Renal pelvis (tissue), 4 donors: ENCODE results near the gene NEGR1. TPM values are rescaled to one million over a fixed set of nuclear protein-coding genes. Genes with fewer than 3 reads are reported as not detected.

Experiments used
- DNase-seq: peaks from one replicate; pipeline ENCODE4 v3.0.0-alpha.2; 2013
- polyA plus RNA-seq, 3 donors: library from polyadenylated mRNA; unstranded; fragments of 120-200 nt; gene quantifications; one replicate each; pipeline ENCODE4 v1.2.1, GENCODE V29; 2013; ENCODE audit not compliant: insufficient read length in 3 of 3

Gene NEGR1
- polyA plus RNA-seq, 3 donors, result 3.3 to 4.8 (median 3.5) TPM

DNA sequence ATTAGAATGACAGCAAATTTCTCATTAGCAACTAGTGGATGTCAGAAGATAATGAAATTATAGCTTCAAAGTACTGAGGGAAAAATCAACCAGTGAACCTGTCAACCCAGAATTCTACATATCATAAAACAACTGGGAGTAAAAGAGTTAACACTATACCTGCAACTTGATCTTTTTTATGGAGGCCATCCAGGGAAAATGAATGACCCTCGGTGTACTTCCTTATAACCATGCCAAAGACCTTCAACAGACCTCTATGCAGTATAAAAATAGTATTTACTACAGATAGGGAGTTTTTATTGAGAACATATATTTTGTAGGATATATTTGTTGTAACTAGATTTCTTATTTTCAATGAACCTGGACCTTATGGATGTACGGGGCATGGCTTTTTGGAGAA, 809.0 kb downstream of the NEGR1 start:
- no peak for DNase-seq

DNA sequence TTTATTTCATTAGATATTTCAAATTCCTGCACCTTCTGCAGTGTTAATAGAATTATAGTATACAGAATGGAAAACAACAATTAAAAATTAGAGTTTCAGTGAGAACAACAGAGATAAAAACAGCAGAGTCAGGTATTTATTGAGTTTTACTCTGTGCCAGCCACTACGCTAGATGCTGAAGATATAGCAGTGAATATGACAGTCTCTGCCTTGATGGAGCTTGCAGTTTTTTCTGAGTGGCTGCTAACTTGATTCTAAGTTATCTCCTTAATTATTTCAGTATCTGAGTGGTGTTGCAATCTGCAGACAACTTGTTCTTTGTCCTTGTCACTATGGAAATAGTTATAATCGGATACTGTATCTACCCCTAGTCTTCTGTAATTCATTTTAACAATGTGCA, 817.2 kb downstream of the NEGR1 start:
- DNase-seq, result no peak

- DNase-seq, result no peak
These were observed 818.3 kb downstream of the NEGR1 start for GRCh38 chr1:71464016-71464415.

DNA sequence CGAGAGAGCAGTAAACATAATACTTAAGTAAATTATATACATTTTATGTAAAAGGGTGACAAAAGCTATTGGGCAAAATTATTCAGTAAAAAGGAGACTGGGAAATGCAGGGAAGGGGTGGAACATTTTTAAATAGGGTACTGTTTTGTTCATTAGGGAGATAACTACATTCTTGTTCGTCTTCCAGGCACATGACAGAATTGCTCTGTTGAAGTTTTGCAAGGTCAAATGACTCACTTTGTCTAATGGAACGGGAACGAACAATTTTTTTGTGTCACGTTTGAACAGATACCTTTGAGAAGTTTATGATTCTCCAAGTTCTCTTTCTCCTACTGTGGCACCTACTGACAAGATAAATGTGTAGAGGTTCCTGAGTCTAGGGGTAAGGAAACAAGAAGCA, 819.2 kb downstream of the NEGR1 start:
- no peak for DNase-seq

GRCh38 chr1:71462247-71462646, 820.1 kb downstream of the NEGR1 start:
- no peak for DNase-seq

DNA sequence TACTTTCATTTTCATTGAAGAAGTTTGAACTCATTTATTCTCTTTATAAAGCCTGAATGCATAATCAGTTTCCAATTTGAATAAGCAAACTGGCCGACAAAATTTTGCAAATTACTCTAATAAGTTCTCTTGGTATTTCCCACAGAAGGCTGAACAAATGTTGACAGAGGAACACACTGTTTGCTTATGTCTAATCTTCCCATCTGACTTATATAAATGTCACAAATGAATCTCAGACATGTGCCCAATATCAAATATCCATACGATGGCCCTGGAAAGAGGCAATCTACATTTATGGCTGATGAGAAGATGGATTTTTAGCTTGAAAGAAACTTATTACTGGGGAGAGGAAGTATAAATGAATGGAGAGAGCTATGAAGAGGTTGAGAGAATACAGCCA, 820.9 kb downstream of the NEGR1 start:
- DNase-seq, result no peak

DNA sequence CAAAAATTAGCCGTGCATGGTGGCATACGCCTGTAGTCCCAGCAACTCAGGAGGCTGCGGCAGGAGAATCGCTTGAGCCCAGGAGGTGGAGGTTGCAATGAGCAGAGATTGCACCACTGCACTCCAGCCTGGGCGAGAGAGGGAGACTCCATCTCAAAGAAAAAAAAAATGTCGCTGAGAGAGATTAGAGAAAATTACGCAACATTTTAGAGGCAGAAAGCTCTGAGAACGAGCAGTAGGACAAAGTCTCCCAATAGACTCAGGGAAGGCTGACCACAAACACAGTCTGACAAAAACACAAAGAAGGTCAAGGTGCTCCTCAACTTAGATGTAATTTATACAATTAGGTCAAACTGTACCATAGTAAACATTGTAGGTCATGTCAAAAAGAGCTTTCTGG, 833.9 kb downstream of the NEGR1 start:
- no peak for DNase-seq

GRCh38 chr1:71438626-71439025, 843.7 kb downstream of the NEGR1 start:
- no peak for DNase-seq

DNA sequence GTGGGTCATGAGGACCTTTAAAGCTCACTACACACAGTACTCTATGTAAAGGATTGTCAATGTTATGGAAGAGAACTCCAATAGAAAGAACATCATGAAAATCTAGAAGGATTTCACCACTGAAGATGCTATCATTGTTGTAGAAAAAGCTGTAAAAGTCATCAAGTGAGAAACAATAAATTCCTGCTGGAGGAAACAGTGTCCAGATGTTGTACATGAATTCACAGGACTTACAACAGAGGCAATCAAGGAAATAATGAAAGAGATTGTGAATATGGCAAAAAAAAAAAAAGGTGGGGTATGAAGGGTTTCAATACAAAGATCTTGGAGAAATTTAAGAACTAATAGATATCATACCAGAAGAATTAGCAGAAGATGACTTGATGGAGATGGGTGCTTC, 846.4 kb downstream of the NEGR1 start:
- DNase-seq, result no peak

DNA sequence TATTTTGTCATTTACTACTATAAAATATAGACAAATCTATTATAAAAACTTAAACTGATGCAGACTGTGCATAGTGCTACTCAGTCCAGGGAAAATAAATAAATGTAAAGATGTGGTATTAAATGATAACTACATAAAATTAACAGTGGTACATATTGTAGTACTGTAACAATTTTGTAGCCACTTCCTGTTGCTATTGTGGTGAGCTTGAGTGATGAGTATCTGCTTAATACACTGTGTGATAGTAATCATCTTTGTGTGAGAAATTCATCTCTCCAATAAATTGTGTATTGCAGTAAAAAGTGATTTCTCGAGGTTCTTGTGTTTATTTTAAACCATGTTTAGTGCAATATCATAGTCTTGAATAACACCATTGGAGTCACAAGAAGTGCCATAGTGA, 848.1 kb downstream of the NEGR1 start:
- DNase-seq, result no peak

DNA sequence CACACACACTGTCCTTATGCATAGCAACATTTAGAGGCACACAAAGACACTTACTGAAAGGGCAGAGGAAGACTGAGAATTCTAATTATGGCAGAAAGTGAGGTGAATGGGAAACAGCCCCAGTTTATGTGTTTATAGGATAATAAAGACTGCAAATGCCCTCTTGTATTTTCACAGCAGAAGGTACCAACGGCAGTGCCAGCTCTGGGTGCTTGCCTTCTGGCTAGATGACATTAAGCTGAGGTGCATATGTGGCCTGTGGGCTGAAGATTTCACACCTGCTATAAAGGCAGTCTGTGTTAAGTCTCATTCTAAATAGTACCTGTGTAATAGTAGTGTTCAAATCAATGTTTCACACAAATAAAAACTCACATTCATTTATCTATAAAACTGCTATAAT, 854.3 kb downstream of the NEGR1 start:
- DNase-seq, result no peak

- no peak for DNase-seq
These were observed 855.3 kb downstream of the NEGR1 start for GRCh38 chr1:71427066-71427465.

DNA sequence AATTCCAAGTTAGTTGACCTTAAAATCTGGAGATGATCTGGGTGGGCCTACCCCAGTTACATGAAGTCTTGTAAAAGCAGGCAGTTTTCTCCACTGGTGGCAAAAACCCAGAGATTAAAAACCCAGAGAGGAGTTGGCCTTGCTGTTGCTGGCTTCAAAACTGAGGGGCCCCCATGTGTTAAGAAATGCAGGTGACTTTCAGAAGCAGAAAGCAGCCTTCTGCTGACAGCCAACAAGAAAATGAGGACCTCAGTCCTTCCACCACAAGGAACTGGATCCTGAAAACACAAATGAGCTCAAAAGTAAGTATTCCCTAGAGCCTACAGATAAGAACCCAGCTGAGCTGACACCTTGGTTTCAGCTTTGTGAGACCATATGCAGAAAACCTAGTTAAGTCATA, 857.8 kb downstream of the NEGR1 start:
- DNase-seq, result no peak

DNA sequence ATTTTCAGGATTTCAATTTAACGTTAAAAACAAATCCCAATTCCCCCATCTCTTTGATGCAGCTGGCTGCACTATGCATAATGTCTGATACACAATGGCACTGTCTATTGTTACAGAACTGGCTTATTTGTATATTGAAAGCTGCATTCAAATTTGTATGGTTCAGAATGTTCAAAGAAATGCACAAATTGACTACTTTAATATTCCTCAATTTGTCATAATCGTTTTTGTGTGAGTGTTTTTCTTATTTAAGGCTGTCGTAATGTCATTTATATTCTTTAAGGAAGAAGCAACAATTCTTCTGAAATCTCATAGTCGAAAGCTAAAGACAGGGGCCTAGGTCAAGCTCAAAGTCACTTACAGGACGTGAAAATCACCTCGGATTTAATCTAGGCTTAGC, 860.1 kb downstream of the NEGR1 start:
- no peak for DNase-seq

- no peak for DNase-seq
These were observed 864.9 kb downstream of the NEGR1 start for GRCh38 chr1:71417421-71417820.

DNA sequence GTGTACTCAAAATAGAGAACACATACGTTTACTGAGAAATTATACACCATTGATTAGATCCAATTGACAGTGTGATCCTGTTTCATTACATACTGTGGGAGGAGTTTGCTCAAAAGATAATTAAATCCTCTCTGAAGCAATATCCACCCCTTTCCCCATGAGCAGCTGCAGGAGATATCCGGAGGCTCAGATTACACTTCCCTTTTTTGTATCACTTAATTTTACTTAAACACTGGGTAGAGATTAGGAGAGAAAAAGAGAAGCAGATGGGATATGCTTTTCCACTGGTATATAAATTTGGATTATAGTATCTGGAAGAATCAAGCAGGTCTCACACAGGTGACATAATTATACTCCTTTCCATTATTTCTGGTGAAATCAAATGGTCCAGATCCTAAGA, 868.2 kb downstream of the NEGR1 start:
- DNase-seq, result no peak

- no peak for DNase-seq
These were observed 868.7 kb downstream of the NEGR1 start for GRCh38 chr1:71413441-71414175.

DNA sequence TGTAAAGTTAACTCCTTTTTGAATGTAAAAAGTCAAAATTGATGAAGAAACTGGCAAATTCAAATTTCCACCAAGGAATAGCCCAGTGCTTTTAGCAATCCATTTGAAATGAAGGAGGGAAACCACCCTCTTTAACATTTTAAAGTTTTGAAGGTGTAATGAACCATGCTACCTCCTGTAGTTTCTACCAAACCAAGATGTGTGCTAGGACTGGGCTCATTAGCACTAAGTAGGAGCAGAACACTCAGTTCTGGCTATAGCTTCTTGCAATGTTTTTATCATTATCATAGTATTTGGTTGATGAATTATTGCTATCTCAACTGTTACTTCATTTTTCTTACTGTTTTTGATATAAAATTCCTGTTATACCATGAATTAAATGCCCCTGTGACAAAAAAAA, 882.3 kb downstream of the NEGR1 start:
- DNase-seq, result no peak

DNA sequence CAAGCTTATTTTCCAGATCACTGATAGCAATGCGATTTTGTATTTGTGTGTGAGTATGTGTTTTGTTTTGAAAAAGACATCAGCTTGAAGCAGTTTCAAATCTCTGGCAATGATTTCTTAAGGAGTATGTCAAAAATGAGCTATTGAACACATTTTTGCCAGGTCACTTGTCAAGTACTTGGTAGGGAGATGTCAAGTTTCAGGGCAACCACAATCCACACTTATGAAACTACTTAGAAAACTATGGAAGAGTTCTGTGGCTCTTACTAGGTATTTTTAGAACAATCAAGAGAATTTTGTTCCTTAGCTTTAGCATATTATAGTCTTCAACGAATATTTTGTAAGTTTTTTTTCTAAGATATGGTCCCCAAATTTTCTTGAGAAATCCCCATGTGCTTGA, 882.7 kb downstream of the NEGR1 start:
- no peak for DNase-seq

GRCh38 chr1:71393301-71393700, 889.0 kb downstream of the NEGR1 start:
- DNase-seq, result no peak

DNA sequence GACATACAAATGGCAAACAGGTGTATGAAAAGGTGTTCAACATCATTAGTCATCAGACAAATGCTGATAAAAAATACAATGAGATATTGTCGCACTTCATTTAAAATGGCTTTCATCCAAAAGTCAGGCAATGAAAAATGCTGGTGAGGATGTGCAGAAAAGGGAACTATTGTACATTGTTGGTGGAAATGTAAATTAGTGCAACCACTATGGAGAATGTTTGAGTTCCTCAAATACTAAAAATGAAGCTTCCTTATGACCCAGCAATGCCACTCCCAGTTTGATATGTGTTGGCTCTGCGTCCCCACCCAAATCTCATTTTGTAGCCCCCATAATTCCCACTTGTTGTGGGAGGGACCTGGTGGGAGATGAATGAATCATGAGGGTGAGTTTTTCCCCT, 891.8 kb downstream of the NEGR1 start:
- no peak for DNase-seq

DNA sequence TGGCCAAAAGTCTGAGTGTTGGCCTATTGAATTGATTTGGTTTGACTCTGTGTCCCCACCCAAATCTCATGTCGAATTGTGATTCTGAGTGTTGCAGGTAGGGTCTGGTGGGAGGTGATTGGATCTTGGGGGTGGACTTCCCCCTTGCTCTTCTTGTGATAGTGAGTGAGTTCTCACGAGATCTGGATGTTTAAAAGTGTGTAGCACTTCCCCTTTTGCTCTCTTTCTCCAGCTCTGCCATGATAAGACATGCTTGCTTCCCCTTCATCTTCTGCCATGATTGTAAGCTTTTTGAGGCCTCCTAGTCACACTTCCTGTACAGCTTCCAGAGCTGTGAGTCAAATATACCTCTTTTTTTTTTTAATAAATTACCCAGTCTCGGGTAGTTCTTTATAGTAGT, 904.5 kb downstream of the NEGR1 start:
- no peak for DNase-seq

GRCh38 chr1:71372496-71372895, 909.8 kb downstream of the NEGR1 start:
- DNase-seq, result no peak

GRCh38 chr1:71371581-71371980, 910.8 kb downstream of the NEGR1 start:
- no peak for DNase-seq

DNA sequence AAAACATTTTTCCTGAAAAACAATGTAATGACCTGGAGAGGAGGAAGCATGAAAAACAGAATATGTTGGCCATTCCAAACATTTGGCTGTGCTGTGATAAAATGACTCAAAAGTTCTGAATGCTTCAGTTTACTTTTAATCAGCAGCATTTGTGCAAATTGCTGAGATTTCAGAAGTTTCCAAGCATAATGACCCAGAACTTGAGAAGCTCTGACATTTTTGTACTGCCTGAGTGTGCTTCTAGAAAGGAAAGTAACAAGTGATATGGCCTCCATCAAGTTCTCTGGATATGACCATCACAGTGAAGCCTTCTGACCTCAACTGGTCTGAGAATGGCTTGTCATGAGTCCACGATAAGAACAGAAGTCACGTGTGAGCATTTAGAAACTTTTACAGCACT, 918.1 kb downstream of the NEGR1 start:
- no peak for DNase-seq
